ENCODE results near the gene PICK1.

- no peak for TF ChIP-seq CTCF (IDR thresholded peaks at IDR 0.05; ENCODE audit: low read depth, low read length)
- no peak for TF ChIP-seq POLR2A (IDR thresholded peaks at IDR 0.05; ENCODE audit: extremely low read depth, insufficient read length)
These were observed 25.0 kb downstream of the PICK1 start for GRCh38 chr22:38081941-38082828.

Measured in NB4 (cell line).